Duodenal mucosa (tissue), 2 donors: Measurements from ENCODE around the gene FNTB.

ENCODE experiments used
- H3K27ac ChIP-seq: one replicate; pipeline ENCODE4 v1.7.0; 2013; ENCODE audit warnings: low read depth, low read length
- H3K27me3 ChIP-seq, 2 donors: one replicate each; pipeline ENCODE4 v1.7.0; 2013; ENCODE audit warnings: low read length in 2 of 2, control low read depth in 1 of 2; ENCODE audit not compliant: insufficient read depth in 2 of 2, control insufficient read depth in 1 of 2
- H3K36me3 ChIP-seq, 2 donors: one replicate each; pipeline ENCODE4 v1.7.0; 2013; ENCODE audit warnings: low read length in 2 of 2, control low read depth in 1 of 2; ENCODE audit not compliant: insufficient read depth in 2 of 2, control insufficient read depth in 1 of 2
- H3K4me1 ChIP-seq, 2 donors: one replicate each; pipeline ENCODE4 v1.7.0; 2013; ENCODE audit warnings: low read length in 2 of 2, control low read depth in 1 of 2; ENCODE audit not compliant: insufficient read depth in 2 of 2, control insufficient read depth in 1 of 2
- H3K4me3 ChIP-seq, 2 donors: one replicate each; pipeline ENCODE4 v1.7.0; 2013; ENCODE audit warnings: low read length in 2 of 2, low read depth in 1 of 2
- H3K9ac ChIP-seq, 2 donors: one replicate each; pipeline ENCODE4 v1.7.0; 2013; ENCODE audit warnings: low read length in 2 of 2, low read depth in 1 of 2
- H3K9me3 ChIP-seq, 2 donors: one replicate each; pipeline ENCODE4 v1.7.0; 2013; ENCODE audit warnings: low read length in 2 of 2, control low read depth in 1 of 2; ENCODE audit not compliant: control insufficient read depth in 1 of 2

The FNTB gene

GRCh38 chr14:64953310-64953654, 33.4 kb upstream of the FNTB start:
- H3K4me1 ChIP-seq, result peaks cover 5 to 6% of the 10 kb centered on the region in 2 donors
- H3K4me3 ChIP-seq, result no peak overlapping the region
- no peaks in the 10 kb centered on the region for H3K27me3 ChIP-seq
- H3K9me3 ChIP-seq, result no peaks in the 10 kb centered on the region
- no peak overlapping the region for H3K9ac ChIP-seq
- peaks cover 0 to 12% of the 10 kb centered on the region in 2 donors for H3K36me3 ChIP-seq
- H3K27ac ChIP-seq, result no peak overlapping the region

DNA sequence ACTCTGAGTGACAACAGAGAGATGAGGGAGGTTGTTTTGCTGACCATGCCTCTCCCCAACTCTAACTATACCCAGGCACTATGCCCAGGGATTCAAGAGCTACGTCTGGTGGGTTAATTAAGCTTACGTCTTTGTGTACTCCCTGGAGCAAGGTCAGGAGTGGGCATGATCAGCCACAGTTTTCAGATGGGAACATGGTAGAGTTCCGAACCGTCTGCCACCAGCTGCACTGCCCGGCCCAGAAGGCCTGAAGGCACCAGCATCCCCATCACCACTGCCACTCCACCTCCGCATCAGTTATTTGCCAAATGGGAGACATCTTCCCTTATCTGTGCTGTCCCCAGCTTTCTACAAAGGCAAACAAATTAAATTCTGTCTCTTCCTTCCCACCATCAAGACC, 33.0 kb upstream of the FNTB start:
- H3K9ac ChIP-seq, result no peak overlapping the region
- H3K27ac ChIP-seq, result no peak overlapping the region
- peaks cover 4% of the 10 kb centered on the region in 2 donors for H3K4me1 ChIP-seq
- H3K36me3 ChIP-seq, result peaks cover 0 to 12% of the 10 kb centered on the region in 2 donors
- no peaks in the 10 kb centered on the region for H3K9me3 ChIP-seq
- H3K4me3 ChIP-seq, result no peak overlapping the region
- H3K27me3 ChIP-seq, result no peaks in the 10 kb centered on the region

- no peaks in the 10 kb centered on the region for H3K27me3 ChIP-seq
- no peak overlapping the region for H3K9ac ChIP-seq
- no peak overlapping the region for H3K4me3 ChIP-seq
- H3K9me3 ChIP-seq, result no peaks in the 10 kb centered on the region
- peaks cover 0 to 12% of the 10 kb centered on the region in 2 donors for H3K36me3 ChIP-seq
- H3K4me1 ChIP-seq, result no peaks in the 10 kb centered on the region
- H3K27ac ChIP-seq, result no peak overlapping the region
Observed at GRCh38 chr14:64954491-64955240, 32.0 kb upstream of the FNTB start.

GRCh38 chr14:64955297-64955696, 31.4 kb upstream of the FNTB start:
- H3K27ac ChIP-seq, result no peak overlapping the region
- no peak overlapping the region for H3K4me3 ChIP-seq
- H3K9ac ChIP-seq, result no peak overlapping the region
- H3K4me1 ChIP-seq, result no peaks in the 10 kb centered on the region
- no peaks in the 10 kb centered on the region for H3K9me3 ChIP-seq
- no peaks in the 10 kb centered on the region for H3K27me3 ChIP-seq
- peaks cover 0 to 12% of the 10 kb centered on the region in 2 donors for H3K36me3 ChIP-seq

- no peak overlapping the region for H3K4me3 ChIP-seq
- no peaks in the 10 kb centered on the region for H3K27me3 ChIP-seq
- no peak overlapping the region for H3K9ac ChIP-seq
- H3K27ac ChIP-seq, result no peak overlapping the region
- H3K9me3 ChIP-seq, result no peaks in the 10 kb centered on the region
- peaks cover 0 to 8% of the 10 kb centered on the region in 2 donors for H3K36me3 ChIP-seq
- H3K4me1 ChIP-seq, result peaks cover 9 to 10% of the 10 kb centered on the region in 2 donors
Observed at GRCh38 chr14:64956697-64957406, 29.8 kb upstream of the FNTB start.

GRCh38 chr14:64958201-64958600, 28.5 kb upstream of the FNTB start:
- Histone ChIP-seq H3K9me3 (no peaks in the 10 kb centered on the region), H3K27me3 (no peaks in the 10 kb centered on the region), H3K9ac (no peak overlapping the region), H3K36me3 (peaks cover 0 to 4% of the 10 kb centered on the region in 2 donors), H3K4me3 (no peak overlapping the region), H3K27ac (no peak overlapping the region), H3K4me1 (peaks cover 9 to 10% of the 10 kb centered on the region in 2 donors)

- H3K36me3 ChIP-seq, result peaks cover 0 to 4% of the 10 kb centered on the region in 2 donors
- H3K4me3 ChIP-seq, result no peak overlapping the region
- H3K9ac ChIP-seq, result no peak overlapping the region
- no peaks in the 10 kb centered on the region for H3K27me3 ChIP-seq
- peaks cover 9 to 10% of the 10 kb centered on the region in 2 donors for H3K4me1 ChIP-seq
- no peaks in the 10 kb centered on the region for H3K9me3 ChIP-seq
- H3K27ac ChIP-seq, result no peak overlapping the region
Observed at GRCh38 chr14:64958743-64959142, 28.0 kb upstream of the FNTB start.

DNA sequence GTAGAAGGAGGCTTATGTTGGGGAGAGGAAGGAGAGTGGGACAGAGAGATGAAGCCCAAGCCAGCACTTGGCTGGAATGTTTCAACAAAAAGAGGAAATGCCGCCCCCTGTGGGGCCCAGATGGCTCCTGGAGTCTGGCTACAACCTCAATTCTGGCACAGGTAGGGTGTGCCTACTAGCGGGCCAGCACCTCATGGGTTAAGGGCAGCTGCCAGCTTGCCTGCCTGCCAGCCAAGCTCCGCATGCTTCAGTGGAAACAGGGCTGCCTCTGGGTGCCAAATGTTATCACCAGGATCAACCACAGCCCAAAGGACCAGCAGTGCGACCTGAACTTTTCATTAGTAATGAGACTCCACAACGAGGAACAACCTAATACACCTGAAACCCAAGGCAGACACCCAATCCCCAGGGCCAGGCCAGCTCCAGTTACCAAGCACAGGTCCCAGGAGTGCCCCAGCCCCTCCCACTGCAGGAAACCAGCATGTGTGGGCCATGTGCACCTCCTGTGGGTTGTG, 25.9 kb upstream of the FNTB start:
- Histone ChIP-seq H3K36me3 (peaks cover 0 to 4% of the 10 kb centered on the region in 2 donors), H3K4me1 (peaks cover 9 to 10% of the 10 kb centered on the region in 2 donors), H3K27me3 (no peaks in the 10 kb centered on the region), H3K4me3 (no peak overlapping the region), H3K9ac (no peak overlapping the region), H3K27ac (no peak overlapping the region), H3K9me3 (no peaks in the 10 kb centered on the region)

- Histone ChIP-seq H3K36me3 (no peaks in the 10 kb centered on the region), H3K27me3 (no peaks in the 10 kb centered on the region), H3K9me3 (no peaks in the 10 kb centered on the region), H3K4me1 (peaks cover 9 to 13% of the 10 kb centered on the region in 2 donors), H3K9ac (no peak overlapping the region), H3K4me3 (no peak overlapping the region), H3K27ac (no peak overlapping the region)
Observed at GRCh38 chr14:64963611-64964010, 23.1 kb upstream of the FNTB start.

DNA sequence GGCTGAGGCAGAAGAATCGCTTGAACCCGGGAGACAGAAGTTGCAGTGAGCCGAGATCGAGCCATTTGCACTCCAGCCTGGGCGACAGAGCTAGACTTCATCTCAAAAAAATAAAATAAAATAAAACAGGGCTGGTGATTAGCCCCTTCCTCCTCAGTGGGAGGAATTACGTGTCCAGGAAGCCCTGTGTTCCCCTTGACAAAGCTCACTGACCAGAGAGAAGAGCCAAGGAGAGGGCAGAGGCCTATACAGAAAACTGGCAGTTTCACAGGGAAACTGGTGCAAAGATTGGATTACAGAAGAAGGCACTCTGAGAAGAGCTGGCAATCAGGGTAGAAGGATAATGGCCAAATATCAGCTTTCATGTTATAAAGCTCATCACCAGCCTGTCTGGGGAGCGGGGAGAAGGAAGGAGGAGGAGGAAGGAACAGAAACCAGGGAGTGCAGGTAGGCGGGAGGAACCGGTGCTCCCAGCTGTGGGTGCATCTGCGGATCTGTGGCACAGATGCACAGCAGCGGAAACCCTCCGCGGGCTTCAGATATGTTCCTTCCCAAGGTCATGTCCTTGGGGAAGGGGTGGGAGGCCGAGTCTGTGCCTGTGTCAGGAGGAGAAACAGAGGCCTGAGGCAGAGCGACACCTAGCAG, 21.2 kb upstream of the FNTB start:
- no peaks in the 10 kb centered on the region for H3K27me3 ChIP-seq
- H3K4me1 ChIP-seq, result peaks cover 20 to 23% of the 10 kb centered on the region in 2 donors
- no peak overlapping the region for H3K4me3 ChIP-seq
- no peak overlapping the region for H3K9ac ChIP-seq
- no peaks in the 10 kb centered on the region for H3K36me3 ChIP-seq
- no peak overlapping the region for H3K27ac ChIP-seq
- H3K9me3 ChIP-seq, result no peaks in the 10 kb centered on the region
